ENCODE measurements around the gene SS18.

DNA sequence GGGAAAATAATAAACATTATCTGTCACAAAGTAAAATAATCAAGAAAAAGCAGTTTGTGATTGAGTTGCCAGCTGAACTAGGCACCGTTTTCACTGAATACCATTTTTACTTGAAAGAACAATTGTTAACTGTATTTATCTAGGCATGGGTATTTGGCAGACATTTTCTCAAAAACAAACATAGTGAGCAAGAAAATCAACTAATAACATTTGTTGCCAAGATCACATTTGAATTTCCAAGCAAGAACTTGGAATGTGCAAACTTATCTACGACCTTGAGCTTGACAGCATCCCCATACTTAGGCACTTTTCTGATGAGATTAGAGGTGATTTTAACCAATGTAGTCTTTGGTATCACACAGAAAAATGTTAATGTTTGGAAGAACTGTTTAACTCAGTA is 16.7 kb downstream of the SS18 start:
- TF ChIP-seq TAF1 (IDR thresholded peaks at IDR 0.05; ENCODE audit: borderline replicate concordance, low read depth, low read length) (no peak), POLR2A (IDR thresholded peaks at IDR 0.05; ENCODE audit: low read depth, low read length) (no peak)

All from GM12892 (cell line).